HFF-Myc (cell line): ENCODE results near the gene PPP2R5B.

Source experiments
- DNase-seq: peaks from one replicate; pipeline ENCODE4 v3.0.0-alpha.2; 2011; ENCODE audit warnings: low read depth; ENCODE audit errors: extremely low read depth
- H3K4me3 ChIP-seq: replicated peaks from 2 replicates; pipeline ENCODE4 v1.5.1; 2011; ENCODE audit warnings: low read depth, mild to moderate bottlenecking, control low read depth, low read length
- TF ChIP-seq, protein P1 (sequence below): IDR thresholded peaks from 2 replicates; pipeline ENCODE4 v1.5.1; 2012; ENCODE audit warnings: mild to moderate bottlenecking, low read depth, low read length, control low read depth; ENCODE audit errors: missing control alignments

PPP2R5B gene

DNA sequence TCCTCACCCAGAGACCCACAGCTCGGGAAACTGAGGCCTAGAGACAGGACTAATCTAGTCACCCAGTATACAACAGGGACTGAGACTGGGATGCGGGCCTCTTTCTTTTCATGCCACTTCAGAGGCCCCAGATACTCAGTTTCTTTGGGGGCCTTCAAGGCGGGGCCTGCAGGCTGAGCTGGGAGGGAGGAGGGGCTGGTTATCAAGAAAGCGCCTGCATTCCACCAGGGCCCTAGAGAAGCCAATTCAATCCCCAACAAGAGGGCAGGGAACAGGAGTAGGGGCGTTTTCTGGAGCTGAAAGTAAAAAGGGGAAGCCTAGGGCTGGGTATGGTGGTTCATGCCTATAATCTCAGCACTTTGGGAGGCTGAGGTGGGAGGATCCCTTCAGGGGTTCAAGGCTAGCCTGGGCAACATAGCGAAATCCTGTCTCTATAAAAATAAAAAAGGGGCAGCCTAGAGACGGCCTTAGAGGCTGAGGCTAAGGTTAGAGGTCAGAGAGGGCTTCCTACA is 9.1 kb upstream of the PPP2R5B start:
- no peak for DNase-seq
- H3K4me3 ChIP-seq = peak overlapping the region; percentile 95

DNA sequence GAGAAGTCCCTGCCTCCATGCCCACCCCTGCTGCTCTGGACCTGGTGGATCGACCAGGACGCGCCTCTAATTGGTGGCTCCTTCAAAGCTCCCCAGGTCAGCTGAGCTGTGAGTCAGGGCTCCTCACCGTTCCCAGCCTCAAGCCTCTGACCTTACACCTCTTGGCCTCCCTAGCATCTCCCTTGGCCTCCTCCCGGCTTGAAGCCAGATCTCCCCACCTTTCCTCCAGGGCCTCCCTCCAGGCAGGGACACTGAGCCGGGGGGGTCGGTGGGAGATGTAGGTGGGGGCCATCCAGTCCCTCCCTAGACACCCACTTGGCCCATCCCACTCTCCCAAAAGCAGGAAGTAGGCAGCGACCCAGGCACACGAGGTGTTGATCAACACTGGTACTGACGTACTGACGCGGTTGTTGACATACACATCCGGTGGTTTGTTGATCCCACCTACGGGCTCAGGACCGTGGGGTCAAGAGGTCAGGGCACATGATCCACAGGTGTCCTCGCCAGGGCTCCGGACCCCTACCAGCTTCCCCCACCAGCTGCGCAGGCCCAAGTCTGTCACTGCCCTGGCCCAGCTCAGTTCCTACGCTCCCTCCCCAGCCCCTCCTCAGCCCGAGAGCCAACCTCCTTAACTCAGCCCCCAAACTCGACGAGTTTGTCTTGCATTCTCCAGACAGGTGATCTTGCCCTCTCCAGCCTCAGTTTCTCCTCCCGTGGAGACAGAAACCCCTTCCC is 8.3 kb upstream of the PPP2R5B start:
- TF ChIP-seq, protein P1, sequence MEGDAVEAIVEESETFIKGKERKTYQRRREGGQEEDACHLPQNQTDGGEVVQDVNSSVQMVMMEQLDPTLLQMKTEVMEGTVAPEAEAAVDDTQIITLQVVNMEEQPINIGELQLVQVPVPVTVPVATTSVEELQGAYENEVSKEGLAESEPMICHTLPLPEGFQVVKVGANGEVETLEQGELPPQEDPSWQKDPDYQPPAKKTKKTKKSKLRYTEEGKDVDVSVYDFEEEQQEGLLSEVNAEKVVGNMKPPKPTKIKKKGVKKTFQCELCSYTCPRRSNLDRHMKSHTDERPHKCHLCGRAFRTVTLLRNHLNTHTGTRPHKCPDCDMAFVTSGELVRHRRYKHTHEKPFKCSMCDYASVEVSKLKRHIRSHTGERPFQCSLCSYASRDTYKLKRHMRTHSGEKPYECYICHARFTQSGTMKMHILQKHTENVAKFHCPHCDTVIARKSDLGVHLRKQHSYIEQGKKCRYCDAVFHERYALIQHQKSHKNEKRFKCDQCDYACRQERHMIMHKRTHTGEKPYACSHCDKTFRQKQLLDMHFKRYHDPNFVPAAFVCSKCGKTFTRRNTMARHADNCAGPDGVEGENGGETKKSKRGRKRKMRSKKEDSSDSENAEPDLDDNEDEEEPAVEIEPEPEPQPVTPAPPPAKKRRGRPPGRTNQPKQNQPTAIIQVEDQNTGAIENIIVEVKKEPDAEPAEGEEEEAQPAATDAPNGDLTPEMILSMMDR = no peak
- peak; percentile 30 for DNase-seq
- peak overlapping the region; percentile 95 for H3K4me3 ChIP-seq

More for the DNA sequence above, 9.1 kb upstream of the PPP2R5B start:
- TF ChIP-seq, protein P1 = no peak

DNA sequence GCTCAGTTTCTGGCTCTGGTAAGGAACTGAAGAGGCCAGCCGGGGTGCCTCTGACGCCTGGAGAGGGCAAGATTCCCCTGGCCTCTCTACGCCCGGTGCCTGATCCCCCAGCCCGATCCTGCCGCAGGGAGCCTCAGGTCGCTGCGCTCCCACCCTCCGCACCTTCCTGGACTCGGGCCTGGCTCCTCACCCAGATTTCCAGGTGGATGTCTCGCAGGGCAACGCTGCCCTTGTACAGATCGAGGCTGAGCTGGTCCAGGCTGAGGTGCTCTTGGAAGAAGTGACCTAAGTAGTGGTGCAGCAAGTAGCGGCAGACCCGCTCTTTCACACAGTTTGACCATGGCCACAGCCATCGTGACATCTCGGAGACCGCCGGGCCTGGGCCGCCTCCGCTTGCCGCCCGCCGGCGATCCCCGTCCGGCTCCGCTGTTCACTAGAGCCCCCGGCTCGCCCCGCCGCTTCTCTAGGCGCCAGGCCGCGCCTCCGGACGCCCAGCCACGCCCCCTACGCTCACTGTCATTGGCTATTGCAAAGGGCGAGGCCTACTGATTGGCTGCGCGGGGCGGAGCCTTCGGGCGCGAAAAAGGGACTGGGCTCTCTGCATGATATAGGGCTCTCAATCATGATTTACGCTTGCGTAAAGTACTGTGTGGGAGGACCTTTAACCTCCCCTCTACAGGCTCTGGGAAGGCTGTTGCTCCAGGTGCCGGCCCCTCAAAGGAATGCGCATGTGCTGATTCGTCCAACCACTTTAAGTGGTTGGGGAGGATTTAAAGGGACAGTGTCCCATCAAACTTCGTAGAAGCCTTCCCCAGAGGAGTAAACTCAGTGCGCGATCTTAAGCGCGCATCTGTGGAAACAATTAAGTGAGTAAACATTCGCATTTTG is 7.5 kb upstream of the PPP2R5B start, which contains the start of gene ATG2A:
TSS of gene ATG2A (minus strand) at position 435 of the 888 bp plus-strand sequence. CDS start at position 361, 74 bp downstream.
- DNase-seq = peak; percentile 100
- TF ChIP-seq, protein P1 = no peak
- peak within 1 kb of the TSS; percentile 95 for H3K4me3 ChIP-seq

DNA sequence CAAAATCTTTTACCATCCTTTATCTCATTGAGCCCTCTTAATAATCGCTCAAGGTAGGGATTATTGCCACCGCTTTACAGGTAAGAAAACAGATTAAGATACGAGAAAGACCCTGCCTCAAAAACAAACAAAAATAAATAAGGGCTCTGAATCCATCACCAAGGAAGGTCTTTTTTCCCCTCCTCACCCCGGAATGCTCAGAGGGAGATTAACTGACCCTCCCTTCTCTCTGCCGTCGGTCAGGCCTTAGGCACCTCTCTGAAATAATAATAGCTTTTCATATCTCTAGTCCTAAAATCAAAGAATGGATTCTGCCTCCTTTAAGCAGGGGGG is 6.9 kb upstream of the PPP2R5B start:
- DNase-seq = no peak
- TF ChIP-seq, protein P1 = no peak
- peak overlapping the region; percentile 95 for H3K4me3 ChIP-seq

DNA sequence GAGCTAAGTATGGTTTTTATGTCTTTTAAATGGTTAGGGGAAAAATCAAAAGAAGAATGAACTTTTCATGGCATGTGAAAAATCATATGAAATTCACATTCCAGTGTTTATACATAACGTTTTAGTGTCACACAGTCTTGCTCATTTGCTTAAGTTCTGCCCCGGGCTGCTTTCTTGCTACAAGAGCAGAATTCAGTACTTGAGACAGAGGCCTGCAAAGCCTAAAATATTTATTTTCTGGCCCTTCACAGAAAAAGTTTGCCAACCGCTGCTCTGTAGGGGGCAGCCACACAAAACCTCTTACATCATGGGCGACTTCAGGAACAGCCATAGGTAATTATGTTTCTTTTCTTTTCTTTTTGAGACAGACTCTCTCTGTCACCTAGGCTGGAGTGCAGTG is 6.5 kb upstream of the PPP2R5B start:
- TF ChIP-seq, protein P1 = peak; percentile 20
- peak; percentile 17 for DNase-seq
- peak overlapping the region; percentile 95 for H3K4me3 ChIP-seq

DNA sequence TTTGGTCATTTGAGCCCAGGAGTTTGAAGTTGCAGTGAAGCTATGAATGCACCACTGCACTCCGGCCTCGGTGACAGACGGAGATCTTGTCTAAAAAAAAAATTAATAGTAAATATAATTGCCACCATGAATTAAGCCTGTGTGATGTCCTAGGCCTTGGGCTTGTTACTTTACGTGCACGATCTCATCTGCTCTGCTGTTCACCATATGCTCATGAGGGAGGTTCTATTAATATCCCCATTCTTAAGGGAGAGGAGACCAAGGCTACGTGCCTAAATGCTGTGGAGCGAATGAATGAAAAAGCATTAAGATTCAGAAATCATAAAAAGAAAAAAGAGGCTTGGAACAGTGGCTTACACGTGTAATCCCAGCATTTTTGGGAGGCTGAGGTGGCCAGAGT is 4.9 kb upstream of the PPP2R5B start:
- no peak for DNase-seq

More for the DNA sequence above, 4.9 kb upstream of the PPP2R5B start:
- TF ChIP-seq, protein P1 = no peak
- H3K4me3 ChIP-seq = no peak overlapping the region
